GM21825 (cell line): ENCODE data around the gene ZNF692.
A peak's percentile ranks its signal among the peaks of the same experiment; 100 is the strongest.
"Not testable (repeated sequence)": the region's sequence is repeated elsewhere in the genome, so short reads cannot be mapped to it uniquely, and the experiment has no call there.

Experiments used
- ATAC-seq: cut with Tn5 transposase; IDR thresholded peaks from one replicate; pipeline ENCODE4 v1.9.1; 2021; ENCODE audit warnings: mild to moderate bottlenecking, moderate library complexity; ENCODE audit not compliant: unreplicated experiment

Gene ZNF692

DNA sequence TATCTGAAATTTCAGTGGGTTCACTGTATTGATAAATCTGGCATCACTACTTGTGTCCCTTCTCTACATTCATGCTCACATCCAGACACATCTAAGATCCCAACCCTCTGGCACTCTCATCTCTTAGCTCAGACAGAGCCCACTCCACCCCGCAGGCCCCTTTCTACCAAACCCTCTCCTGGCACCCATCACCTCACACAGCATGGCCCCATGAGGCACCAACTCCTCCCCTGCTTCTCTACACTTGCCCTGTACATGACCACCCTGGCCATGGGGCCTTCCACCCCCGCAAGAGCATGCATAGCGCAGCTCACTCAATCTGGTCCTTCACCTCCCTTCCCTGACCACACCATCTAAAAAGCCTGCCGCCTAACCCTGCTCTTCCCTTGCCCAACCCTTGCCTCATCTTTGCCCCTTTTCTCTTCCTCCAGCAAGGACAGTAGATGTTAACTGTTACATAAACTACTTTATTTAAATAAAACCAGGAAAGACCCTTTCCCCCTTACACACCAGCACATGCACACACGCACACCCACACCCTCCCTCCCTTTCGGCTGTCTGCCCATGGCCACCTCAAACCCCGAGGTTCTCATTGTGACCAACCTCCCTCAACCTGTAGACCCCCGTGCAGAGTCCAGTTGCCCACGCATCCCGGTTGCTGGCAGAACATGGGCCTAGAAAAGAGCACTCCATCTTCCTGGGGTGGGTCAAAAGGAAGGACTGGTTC is 48.7 kb downstream of the ZNF692 start:
- ATAC-seq: no peak

DNA sequence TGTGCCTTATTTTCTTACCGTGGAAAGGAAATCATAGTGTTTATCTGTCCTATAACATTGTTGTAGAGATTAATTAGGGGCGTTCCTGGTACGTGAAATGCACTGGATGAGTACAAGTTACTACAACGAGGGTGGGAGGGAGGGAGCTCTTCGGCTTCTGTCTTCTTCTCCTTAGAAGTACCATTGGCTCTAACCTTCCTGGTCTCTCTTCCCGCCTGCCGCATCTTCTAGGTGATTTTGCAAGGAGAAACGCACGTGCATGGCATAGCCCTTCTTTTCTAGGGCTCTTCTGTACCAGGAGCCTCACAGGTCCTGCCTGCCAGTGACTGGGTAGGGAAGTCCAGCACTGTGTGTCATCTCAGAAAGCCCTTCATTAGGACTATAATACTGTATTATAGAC is 50.0 kb downstream of the ZNF692 start:
- ATAC-seq: no peak

DNA sequence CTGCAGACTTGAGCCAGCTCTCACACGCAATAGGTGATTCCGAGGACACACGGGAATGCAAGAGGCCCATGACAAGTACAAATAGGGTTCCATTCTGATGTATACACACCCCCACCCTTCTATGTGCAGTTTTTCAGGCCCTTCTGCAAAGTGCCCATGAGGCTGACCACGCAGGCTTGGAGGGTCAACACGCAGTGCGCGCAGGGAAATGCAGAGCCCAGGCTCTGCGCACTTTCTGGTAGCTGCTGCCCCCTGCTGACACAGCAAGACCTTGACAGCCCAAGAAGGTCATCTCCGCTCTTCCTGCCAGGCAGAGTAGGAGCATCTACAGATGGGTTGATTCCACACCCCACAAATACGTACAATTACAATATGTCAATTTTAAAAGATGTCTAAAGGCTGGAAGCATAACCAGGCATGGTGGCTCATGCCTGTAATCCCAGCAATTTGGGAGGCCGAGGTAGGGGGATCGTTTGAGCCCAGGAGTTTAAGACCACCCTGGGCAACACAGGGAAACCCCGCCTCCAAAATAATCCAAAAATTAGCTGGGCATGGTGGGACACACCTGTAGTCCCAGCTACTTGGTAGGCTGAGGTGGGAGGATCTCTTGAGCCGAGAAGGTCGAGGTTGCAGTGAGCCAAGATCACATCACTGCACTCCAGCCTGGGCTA is 51.7 kb downstream of the ZNF692 start:
- peak; percentile 51 for ATAC-seq

DNA sequence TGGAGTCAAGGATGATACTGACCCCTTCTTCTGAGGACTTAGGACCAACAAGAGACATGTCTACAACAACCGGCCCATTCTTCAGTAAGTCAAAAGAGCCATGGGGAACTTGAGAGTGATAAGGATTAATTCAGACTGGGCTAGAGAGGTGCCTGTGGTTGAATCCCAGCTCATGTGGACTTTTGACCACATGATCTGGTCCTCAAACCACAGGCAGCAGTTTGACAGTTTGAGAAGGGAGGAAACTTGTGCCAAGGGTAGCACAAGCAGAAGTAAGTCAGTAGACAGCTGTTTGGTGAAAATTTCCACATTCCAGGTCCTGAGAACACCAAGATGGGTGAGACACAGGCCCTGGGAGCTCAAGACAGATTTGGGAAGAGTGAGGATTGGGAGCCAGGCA is 53.0 kb downstream of the ZNF692 start:
- no peak for ATAC-seq

DNA sequence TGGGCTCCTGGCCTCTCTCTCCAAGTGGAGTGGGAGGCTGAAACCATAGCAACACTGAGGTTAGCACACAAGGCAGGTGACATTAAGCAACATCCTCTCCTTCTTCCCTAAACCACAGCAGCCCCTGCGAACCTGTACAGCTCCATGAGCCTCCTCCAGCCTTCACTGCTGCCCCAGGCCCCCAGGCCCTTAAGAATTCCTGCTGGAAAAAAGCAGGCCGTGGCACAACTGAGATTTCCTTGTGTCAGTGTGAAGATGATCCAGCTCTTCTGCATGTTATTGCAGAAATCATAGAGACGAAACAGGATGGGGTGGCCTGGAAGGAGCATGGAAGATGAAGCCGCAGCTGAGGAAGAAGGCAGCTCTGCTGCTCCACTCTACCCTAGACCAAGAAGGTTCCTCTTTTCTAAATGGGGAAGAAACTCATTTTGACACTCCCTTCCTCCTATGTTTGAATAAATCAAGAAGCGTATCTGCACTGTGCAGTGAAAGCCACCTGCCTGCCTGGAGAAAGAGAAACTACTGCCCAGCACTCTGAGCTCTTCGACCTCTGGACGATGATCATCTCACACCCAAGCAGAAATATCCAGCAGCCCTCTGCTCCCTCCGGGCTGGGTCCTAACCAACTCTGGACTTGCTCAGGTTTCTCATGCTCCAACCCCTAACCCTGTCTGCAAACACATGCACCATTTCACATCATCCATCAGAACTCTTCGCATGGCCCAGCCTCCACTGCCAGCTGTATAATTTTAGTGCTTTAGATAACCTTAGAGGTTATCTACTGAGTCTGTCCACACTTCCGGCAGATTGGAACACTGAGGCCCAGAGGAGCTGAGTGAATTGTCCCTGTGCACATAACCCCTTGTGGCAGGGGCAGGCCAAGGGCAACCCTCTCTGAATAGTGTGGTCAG is 53.9 kb downstream of the ZNF692 start:
- ATAC-seq: peak; percentile 90

GRCh38 chr1:248803501-248803900 is 55.4 kb downstream of the ZNF692 start:
- ATAC-seq: not testable (repeated sequence)

DNA sequence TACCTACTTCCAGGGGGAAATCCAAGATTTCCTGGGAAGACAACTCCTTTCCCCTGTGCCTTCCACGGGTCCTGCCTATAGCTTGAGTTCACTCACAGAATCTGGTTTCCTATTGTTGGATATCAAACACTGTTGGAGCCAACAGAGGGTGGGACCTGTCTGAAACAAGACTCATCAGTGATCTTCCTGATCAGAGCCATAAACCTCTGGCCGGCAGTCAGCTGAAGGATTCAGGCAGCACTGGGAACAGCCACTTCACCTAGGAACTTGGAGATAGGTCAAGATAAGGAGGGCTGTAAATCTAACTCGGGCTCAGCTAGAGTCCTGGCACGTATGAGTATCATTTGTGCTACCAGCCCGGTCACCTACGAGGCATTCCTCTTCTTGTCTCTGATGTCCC is 56.4 kb downstream of the ZNF692 start:
- no peak for ATAC-seq

DNA sequence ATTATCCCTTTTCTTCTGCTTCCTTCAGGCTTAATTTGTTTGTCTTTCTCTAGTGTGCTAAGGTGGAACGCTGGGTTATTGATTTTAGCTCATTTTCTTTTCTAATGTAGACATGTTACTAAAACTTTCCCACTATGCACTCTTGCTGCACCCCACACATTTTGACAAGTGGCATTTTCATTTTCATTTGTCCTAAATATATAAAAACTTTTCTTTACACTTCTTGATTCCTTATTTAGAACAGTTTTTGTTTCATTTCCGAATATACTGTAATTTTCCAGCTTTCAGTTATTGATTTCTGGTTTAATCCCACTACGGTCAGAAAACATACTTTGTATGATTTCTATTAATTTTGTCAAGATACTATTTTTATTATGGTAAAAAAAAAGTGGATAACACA is 58.4 kb downstream of the ZNF692 start:
- no peak for ATAC-seq
